ELF-1 (cell line): ENCODE measurements around the gene POU5F1.
A peak's percentile ranks its signal among the peaks of the same experiment; 100 is the strongest.

Experiments
- DNase-seq: peaks from one replicate; pipeline ENCODE4 v3.0.0-alpha.2; 2016; ENCODE audit warnings: low read depth, low spot score

POU5F1 gene

GRCh38 chr6:31114970-31115849 lies 55.3 kb downstream of the POU5F1 start:
- DNase-seq: peak; percentile 50

- peak; percentile 86 for DNase-seq
Measured at GRCh38 chr6:31114541-31114878, 56.0 kb downstream of the POU5F1 start, which contains the start of gene PSORS1C1. Gene PSORS1C1, plus strand, starts transcription at chr6:31114800. Its CDS starts 14,833 bp downstream, at chr6:31129633.
